NCI-H2081 (cell line): Measurements from ENCODE around the gene CIC.

Source experiments
- DNase-seq, 2 experiments: peaks; one replicate each; lab custom pipeline; 2025; lab: John Stamatoyannopoulos, UW

The CIC gene

GRCh38 chr19:42277821-42278451 is 8.9 kb downstream of the CIC start:
- DNase-seq: peak; percentile 39 to 73

DNA sequence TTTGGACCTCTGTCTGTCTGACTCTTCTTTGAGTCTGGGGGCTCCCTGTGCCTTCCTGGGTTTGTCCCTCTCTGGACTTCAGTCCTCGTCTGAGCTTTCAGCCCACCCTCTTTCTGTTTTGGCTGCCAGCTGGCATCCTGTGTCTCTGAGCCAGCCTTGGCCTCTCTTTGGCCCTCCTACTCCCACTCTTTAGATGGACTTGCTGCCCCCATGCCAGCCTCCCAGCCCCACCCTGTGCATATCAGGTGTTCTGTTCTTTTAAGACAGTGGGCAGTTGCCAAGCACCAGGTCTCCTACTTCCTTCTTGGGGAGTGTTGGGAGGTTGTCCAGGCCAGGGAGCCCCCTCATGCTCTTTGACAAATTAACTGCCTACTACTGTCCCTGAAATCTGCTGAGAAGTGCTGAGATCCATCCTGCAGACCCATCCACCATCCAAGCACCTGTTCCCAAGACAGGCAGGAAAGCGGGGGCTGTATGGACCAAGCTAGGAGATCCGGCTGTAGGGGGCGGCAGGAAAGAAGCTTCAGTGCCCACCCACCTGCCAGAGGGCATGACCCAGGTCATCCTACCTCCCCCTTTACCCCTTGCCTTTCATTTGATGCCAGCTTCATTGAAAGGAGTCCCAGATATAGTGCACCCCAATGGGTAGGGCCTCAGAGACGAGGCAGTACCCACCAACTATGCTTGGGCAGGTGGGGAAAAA is 9.6 kb downstream of the CIC start:
- DNase-seq: no peak

DNA sequence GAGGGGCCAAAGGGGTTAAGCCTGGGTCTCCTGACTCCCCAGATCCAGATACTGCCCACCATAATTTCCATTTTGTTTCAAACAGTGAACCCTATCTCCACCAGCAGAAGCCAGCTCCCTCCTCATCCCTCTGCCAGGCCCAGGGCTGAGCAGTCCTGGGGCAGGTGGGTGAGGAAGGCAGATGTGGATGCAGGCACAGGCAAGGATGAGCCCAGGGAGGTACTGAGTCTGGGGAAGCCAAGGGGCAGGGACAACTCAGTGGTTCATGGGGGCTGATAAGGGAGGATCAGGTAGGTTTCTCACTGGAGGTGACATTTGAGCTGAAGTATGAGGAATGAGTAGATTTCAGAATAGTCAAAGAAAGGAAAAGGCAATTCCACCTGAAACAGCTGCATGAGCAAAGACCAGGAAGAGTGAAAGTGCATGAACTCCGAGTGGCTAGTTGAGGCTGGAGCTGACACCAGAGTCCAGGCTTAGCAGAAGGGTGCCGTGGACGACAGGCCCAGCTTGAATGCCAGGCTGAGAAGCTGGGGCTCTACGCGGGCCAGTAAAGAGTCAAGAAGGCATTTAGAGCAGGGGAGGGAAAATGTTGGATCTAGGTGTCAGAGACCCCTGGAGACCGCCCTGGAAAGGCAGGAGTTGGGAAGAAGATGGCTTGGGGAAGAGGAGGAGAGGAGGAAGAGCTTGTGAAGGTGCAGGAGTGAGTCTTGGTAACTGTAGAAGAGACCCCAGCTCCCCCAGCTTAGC is 10.3 kb downstream of the CIC start:
- no peak for DNase-seq

DNA sequence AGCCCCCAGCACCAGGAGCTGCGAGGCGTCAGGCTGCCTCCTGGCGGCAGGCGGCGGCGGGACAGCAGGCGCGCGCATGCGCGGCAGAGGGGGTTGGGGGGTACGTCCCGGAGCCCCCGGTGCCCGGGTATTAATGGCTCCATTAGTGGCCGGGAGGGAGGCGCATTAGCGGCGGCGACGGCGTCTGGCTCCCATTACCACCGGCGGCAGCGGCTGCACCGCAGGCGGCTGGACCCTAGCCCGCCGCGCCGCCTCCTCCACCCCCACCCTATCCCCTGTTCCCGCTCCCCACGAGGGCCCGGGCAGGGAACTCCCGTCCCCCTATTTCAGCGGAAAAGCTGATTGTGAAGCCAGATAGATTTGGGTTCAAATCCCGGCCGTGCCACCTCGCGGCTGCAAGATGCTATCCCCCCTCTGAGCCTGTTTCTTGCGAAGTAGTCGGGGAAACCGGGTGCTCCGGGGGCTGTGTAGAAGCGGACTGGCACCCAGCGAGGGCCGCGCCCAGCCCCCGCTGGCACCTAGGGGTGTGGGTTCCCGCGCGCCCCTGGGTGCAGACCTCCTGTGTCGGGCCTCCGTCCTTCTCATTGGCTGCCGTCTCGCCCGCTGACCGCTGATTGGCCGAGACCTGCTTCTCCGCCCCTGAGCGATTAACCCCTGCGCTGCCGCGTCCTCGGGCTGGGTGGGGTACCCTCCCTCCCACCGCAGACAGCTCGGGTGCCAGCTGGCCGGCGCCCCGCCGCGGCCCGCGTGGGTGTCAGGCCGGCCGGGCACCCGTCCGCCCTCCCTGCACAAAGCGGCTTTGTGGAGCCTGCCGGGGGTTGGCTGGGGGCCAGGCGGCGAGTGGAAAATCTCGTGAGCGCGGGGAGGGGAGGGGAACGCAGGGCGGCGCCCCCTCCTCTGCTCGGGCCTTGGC is 11.1 kb downstream of the CIC start:
- peak; percentile 94 to 97 for DNase-seq

DNA sequence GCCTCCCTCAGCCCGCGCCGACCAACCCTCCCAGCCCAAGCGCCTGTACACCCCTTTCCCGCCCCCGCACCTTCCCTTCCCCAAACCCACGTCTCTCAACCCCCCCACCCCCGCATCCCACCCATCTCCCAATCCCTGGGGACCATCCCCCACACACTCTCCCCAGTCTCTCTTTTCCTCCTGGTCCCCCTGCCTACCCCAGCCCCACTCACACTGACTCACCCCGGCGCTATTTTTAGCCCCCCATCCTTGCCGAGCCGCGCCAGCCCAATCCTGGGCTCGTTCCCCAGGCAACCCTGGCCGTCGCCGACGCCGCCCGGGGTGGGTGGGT is 11.7 kb downstream of the CIC start:
- peak; percentile 74 to 84 for DNase-seq

DNA sequence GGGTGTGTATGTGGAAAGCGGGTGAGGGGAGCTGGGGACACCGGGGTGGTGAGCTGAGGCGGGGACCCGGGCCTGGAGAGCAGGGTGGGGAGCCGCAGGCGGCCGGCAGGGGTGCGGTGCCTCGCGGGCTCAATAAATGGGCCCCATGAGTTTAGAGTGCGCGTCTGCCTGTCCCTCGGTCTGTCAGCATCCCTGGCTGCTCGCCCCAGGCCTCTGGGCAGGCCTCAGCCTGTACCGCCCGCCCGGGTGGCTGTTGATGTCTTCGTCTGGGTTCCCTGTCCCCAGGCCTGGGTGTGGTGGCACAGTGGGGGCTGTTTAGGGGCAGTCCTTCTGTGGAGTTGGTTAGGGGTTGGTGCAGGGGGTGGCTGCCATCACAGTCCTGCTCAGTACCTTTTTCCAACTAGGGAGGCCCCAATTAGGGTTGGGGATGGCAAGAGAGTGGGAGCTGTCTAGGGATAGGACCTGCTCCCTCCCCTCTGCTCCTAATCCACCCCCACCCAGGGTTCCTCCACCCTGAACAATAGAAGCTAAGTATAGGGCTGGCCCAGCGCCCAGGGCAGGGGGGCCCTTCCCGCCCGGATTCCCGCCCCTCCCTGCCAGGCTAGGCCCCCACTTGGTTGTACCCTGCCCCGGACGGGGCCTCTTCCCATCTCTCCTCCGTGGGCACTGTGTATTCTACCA is 12.2 kb downstream of the CIC start:
- DNase-seq: peak; percentile 84 to 91

DNA sequence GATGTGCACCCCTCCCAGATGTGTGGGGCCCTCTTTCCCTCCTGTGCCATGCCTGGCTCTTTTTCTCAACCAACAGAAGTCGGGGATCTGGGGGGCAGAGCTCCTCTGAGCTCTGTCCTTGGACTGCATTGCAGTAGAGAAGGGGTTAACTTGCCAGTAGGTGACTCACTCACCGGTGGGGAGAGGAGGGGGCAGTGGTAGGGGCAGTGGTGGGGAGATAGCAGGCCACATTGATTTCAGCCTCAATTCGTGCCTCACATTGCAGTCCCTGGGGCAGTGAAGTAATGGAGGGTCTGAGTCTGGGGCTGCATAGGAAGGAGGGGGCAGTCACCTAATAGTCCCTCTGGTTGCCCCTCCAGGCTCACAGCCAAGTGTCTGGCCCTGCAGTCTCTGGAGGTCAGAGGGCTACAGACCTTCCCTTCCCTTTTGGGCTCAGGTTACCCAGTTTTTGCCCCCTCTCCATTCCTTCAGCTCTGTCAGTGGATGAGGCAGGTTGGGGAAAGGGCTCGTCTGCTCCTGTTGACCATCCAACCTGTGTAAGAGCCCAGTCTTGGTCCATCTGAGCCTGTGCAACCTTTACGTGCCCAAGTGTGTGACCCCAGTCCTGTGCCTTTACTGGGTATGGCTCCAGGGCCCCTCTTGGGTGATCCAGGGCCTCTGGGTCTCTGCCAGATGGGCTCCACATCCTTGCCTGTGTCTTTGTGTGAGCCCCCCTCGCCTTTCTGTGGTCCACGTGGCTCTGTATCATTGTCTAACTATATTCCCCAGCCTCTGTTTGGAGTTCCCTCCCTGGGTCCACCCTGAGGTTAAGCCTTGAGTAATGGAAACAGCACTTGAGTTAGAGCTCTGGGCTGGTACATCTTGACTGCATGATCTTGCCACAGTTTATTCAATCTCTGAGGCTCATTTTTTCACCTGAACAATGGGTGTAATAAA is 13.0 kb downstream of the CIC start:
- DNase-seq: peak; percentile 70 to 86

- peak in 1 of 2 experiments; percentile 23 for DNase-seq
These were observed 13.8 kb downstream of the CIC start for GRCh38 chr19:42282819-42283187.

GRCh38 chr19:42283188-42284065 is 14.4 kb downstream of the CIC start:
- DNase-seq: peak; percentile 94 to 96

DNA sequence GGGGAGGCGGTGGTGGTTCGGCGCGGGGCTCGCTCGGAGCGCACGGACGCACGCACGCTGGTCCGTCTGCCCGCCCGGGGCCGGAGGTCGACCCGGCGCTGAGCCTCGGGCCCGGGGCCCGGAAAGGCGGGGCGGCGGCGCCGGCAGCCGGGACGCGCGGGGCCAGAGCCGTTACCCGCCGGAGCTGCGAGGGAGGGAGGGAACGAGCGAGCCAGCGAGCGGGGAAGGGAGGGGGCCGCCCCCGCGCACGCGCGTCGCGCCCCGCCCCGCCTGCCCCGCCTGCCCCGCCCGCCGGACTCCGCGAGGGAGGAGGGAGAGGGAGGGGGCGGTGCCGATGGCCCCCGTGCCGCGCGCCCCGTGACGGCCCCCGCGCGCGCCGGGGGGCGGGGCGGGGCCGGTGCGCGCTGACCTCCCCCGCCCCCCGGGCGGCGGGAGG is 15.0 kb downstream of the CIC start:
- peak; percentile 72 to 80 for DNase-seq

- DNase-seq: no peak
These were observed 15.7 kb downstream of the CIC start for GRCh38 chr19:42284591-42285341.

DNA sequence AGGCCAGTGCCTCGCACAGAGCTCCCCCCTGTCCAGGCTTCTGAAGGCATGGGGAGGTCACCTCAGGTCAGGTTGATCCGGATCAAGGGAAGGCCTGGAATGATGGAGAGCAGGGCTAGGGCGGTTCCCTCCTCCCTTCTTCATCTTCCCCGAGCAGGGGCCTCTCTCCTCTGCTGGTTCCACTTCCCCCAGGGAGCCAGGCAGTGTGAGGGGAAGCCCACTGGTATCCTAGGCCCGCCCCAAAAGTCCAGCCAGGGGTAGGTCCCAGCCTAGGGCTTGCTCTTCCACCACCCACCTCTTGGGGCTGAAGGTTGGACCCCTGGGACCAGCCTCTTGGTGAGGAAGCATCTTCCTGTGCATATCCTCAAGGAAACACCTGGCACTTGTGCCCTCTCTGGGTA is 16.5 kb downstream of the CIC start:
- no peak for DNase-seq

GRCh38 chr19:42285988-42286348 is 16.9 kb downstream of the CIC start:
- no peak for DNase-seq

- DNase-seq: no peak
These were observed 17.4 kb downstream of the CIC start for GRCh38 chr19:42286349-42287016.

- DNase-seq: no peak
These were observed 18.2 kb downstream of the CIC start for GRCh38 chr19:42287017-42287826.

GRCh38 chr19:42287827-42288107 is 18.7 kb downstream of the CIC start:
- DNase-seq: no peak

DNA sequence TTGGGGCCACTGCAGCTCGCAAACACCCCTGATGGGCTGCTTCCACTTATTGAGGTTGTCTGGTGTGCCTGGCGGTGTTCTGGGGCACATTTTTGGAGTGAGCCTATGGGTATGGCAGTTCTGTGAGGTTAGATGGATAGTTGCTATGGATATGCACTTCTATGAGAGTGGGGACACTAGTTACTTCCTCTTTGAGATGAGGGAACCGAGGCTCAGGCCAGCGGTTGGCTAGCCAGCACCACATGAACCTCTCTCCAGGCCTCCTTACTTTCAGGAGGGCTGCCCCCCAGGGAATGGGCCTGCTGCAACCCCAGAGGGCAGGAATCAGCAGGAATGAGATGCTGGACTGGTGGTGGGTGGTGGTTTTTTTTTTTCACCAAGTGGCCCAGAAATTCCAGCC is 19.3 kb downstream of the CIC start:
- no peak for DNase-seq
